Body of pancreas (tissue), 4 donors: ENCODE data around the gene WASHC2C. TPM values are rescaled to one million over a fixed set of nuclear protein-coding genes. Genes with fewer than 3 reads are reported as not detected.
"Not testable (repeated sequence)": the region's sequence is repeated elsewhere in the genome, so short reads cannot be mapped to it uniquely, and the experiment has no call there.

Experiments used
- ATAC-seq: fragments of 150-250 bp; one replicate; pipeline ENCODE4 v1.9.1; 2016
- DNase-seq, 4 donors: peaks; one replicate each; pipeline ENCODE4 v3.0.0-alpha.2; 2019
- H3K27ac ChIP-seq, 4 donors: fragments of 200-600 bp; sonication (generic); 1 replicate in 3 of 4; 2 replicates in 1 of 4; pipeline versions ENCODE4 v1.5.1 to v1.6.1; 2016 to 2019; ENCODE audit warnings: mild to moderate bottlenecking in 1 of 4, mixed read lengths in 1 of 4, moderate library complexity in 1 of 4
- H3K27me3 ChIP-seq, 2 donors: fragments of 200-600 bp; sonication (generic); one replicate each; pipeline ENCODE4 v1.6.0; 2016; ENCODE audit warnings: mild to moderate bottlenecking in 1 of 2
- H3K36me3 ChIP-seq, 2 donors: fragments of 200-600 bp; sonication (generic); replicated peaks in 1 of 2; 2 replicates each; pipeline ENCODE4 v1.5.1; 2016; ENCODE audit warnings: low read depth in 2 of 2; ENCODE audit not compliant: insufficient read depth in 1 of 2
- H3K4me1 ChIP-seq: fragments of 200-600 bp; sonication (generic); one replicate; pipeline ENCODE4 v1.6.0; 2016
- H3K4me3 ChIP-seq, 2 donors: fragments of 200-600 bp; sonication (generic); 1 replicate in 1 of 2; 2 replicates in 1 of 2; pipeline ENCODE4 v1.5.1; 2016 to 2019
- H3K9me3 ChIP-seq, 3 donors: fragments of 200-600 bp; sonication (generic); 1 replicate in 2 of 3; 2 replicates in 1 of 3; pipeline ENCODE4 v1.5.1; 2016
- WGBS, 2 donors: methylation state at CpG; one replicate each; pipeline ENCODE4 v1.1.5; 2017; 5-methylcytosine and 5-hydroxymethylcytosine counted together
- intact Hi-C: fragments of 100-400 bp; cut with DNase I; formaldehyde crosslinking; loops from one replicate; pipeline ENCODE4 v1.15.1; 2023
- total RNA-seq, 2 donors: library from RNA; depleted of rRNA; stranded (reverse); fragments of >200 nt; gene quantifications; one replicate each; pipeline ENCODE4 v1.1.0, GENCODE V29; 2016

The WASHC2C gene
- total RNA-seq, 2 donors from 2014 or later, result 20.1 to 21.3 TPM

DNA sequence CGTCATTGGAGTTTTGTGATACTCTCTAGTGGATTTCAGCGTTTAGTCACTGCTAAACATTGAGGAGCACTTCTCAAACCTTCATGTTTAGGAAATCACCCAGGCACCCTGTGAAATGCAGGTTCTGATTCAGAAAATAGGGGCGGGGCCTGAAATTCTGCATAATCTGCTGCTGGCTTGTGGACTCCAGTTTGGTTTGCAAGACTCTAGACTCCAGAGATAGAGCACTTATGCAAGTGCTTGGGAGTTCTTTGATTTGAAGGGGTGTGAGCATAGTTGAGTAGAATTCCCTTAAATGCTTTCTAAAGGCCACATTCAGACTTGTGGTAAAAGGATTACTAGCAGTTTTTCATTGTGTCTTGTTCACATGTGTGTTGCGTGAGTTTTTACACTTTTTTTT is 41.3 kb downstream of the WASHC2C start:
- H3K27me3 ChIP-seq, H3K4me1 ChIP-seq, intact Hi-C loops, H3K36me3 ChIP-seq, ATAC-seq, DNase-seq, H3K9me3 ChIP-seq, H3K4me3 ChIP-seq, H3K27ac ChIP-seq: not testable (repeated sequence)
- WGBS, 2 donors, result 94 to 95% methylated on average over 4 of the region's 4 CpGs

DNA sequence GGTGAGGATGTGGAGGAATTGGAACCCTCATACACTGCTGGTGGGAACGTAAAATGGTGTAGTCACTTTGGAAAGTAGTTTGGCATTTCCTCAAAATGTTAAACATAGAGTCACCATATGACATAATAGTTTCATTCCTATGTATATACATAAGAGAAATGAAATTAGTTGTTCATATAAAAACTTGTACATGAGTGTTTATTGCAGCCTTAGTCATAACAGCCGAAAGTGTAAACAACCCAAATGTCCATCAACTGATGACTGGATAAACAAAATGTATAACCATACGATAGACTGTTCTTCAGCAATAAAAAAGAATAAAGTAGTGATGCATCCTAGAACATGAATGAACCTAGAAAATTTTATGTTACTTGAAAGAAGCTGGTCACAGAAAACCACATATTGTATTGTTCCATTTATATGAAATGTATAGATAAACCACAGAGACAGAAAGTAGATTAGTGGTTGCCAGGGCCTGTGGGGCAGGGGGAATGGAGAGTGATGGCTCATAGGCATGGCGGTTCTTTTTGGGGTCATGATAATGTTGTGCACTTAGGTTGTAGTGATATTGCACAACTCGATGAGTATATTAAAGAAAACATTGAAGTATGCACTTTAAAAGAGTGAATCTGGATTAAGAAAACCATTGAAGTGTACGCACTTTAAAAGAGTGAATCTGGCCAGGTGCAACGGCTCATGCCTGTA is 44.8 kb downstream of the WASHC2C start:
- H3K27ac ChIP-seq, H3K4me3 ChIP-seq, H3K9me3 ChIP-seq, H3K36me3 ChIP-seq, ATAC-seq, DNase-seq, H3K27me3 ChIP-seq, H3K4me1 ChIP-seq, intact Hi-C loops: not testable (repeated sequence)
- 88 to 97% methylated on average over 6 of the region's 7 CpGs for WGBS, 2 donors

DNA sequence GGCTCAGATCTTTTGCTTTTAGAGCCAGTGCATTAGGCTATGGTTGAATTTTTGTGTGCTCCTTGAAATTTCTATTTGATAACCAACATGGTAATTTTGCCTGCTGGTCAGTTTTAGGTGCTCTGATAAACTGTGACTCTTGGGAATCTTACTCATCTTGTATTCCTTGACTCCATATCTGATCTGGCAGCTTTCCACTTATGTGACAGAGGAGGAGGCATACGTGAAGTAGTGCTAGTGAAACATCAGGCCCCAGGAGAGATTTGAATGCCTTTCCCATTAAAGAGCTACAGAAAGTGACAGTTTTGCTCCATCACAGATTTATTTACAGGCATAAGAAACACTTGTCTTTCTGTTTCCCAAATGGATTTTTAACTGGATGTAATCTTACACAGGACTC is 59.2 kb downstream of the WASHC2C start:
- ATAC-seq, H3K4me3 ChIP-seq, DNase-seq, H3K4me1 ChIP-seq, intact Hi-C loops, H3K27ac ChIP-seq, H3K27me3 ChIP-seq, H3K9me3 ChIP-seq: not testable (repeated sequence)
- 56 to 67% methylated on average over 1 of the region's 1 CpG for WGBS, 2 donors
- peaks cover 0 to 14% of the 10 kb centered on the region in 2 donors for H3K36me3 ChIP-seq

DNA sequence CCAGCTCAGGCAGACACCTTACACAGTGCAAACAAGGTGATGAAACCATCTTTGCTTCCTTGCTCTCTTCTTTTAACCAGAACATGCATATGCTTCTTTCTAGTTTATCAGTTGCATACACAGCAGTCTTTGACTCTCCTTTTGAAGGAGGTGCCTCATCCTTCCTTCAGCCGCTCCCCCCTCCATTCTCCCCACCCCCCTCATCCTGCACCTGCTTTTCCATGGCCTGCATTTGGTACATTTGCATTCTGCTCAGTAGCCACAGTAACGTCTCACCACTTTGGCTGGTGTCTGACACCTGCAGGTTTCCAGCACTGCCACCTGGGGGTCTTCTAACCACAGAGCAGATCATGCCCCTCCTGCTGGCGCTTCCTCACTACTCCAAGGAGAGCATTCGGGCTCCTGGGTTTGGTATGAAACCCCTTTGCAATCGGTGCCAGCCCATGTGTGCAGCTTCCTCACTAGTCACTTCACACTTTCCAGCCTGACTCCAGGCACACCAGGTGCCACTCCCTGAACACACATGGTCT is 60.2 kb downstream of the WASHC2C start:
- H3K4me1 ChIP-seq, H3K4me3 ChIP-seq, DNase-seq, H3K27me3 ChIP-seq, intact Hi-C loops, H3K9me3 ChIP-seq, H3K27ac ChIP-seq, ATAC-seq: not testable (repeated sequence)
- H3K36me3 ChIP-seq, result peaks cover 0 to 17% of the 10 kb centered on the region in 2 donors
- 100% methylated on average over 1 of the region's 5 CpGs; no CpG with 5 or more reads in 1 of the 2 donors for WGBS, 2 donors

DNA sequence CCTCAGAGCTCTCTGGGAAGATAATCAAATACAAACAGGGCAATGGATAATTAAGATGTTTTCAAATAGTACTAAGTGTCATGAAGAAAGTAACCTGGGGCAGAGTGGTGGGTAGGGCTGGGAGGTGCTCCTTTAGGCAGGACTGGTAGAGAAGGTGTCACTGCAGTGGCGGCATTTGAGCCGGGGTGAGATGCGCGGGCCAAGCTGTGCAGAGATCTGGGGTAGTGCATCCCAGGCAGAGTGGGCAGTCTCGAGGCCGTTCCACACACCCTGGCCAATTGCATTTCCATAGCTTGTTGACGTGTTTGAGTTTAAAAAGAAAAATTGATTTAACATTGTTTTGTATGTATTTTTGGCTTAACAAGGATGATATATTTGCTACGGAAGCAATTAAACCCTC is 62.9 kb downstream of the WASHC2C start:
- peaks cover 0 to 15% of the 10 kb centered on the region in 2 donors for H3K36me3 ChIP-seq
- 94 to 95% methylated on average over 8 of the region's 8 CpGs for WGBS, 2 donors
- ATAC-seq, result not testable (repeated sequence)

DNA sequence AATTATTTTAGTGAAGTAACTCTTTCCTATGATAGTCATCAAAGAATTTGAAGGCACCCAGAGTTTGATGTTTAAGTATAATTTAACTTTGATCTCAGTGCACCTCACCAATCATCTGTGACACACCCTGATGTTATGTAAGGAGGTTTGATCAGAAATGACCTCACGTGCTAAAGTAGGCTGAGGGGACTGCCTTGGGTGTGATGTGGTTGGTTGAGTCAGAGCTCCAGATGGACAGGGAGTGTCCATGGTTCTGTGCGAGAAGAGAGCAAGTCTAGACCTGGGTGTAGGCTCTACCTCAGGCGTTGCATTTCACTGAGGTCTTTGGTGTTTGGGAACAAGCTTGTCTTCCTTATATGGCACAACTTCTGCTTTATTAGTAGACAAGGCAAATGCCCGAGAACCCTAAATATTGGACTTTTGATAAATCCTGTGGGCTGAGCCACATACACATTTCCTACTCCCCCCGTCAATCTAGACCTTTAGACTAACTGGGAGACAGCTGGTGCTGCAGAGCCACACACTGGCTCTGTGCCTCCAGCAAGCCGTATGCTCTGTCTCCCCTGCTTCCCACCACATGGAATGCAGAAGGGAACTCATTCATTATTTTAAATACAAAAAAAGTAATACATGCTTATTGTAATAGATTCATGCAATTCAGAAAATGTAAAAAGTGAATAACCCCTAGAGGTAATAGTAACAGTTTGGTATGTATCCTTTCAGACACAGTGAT is 63.8 kb downstream of the WASHC2C start:
- intact Hi-C loops, H3K27ac ChIP-seq, H3K27me3 ChIP-seq, H3K9me3 ChIP-seq, ATAC-seq, H3K4me3 ChIP-seq, DNase-seq, H3K4me1 ChIP-seq: not testable (repeated sequence)
- peaks cover 0 to 12% of the 10 kb centered on the region in 2 donors for H3K36me3 ChIP-seq
- 77 to 91% methylated on average over 4 to 5 of the region's 6 CpGs for WGBS, 2 donors

More for the DNA sequence above, 62.9 kb downstream of the WASHC2C start:
- intact Hi-C loops, DNase-seq, H3K27me3 ChIP-seq, H3K27ac ChIP-seq, H3K4me3 ChIP-seq, H3K4me1 ChIP-seq, H3K9me3 ChIP-seq: not testable (repeated sequence)

DNA sequence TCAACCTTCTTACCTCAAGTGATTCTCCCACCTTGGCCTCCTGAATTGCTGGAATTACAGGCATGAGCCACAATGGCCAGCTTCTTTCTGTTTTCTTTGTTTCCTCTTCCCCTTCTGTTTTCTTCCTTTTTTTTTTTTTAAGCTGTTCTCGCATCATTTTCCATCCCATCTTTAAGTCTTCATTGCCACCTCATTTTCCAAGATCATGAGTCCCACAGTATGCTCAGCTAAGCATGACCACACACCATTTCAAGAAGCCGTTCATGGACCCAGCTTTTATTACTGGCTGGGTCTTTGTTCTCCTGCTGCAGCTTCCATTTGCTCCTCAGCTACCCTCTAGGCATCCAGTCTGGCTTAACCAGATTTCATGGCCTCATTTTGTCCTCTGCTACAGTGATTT is 67.7 kb downstream of the WASHC2C start:
- H3K9me3 ChIP-seq, intact Hi-C loops, H3K4me3 ChIP-seq, H3K27ac ChIP-seq, ATAC-seq, H3K4me1 ChIP-seq, H3K36me3 ChIP-seq, DNase-seq, H3K27me3 ChIP-seq: not testable (repeated sequence)
- 50 to 97% methylated on average over 2 of the region's 2 CpGs for WGBS, 2 donors

DNA sequence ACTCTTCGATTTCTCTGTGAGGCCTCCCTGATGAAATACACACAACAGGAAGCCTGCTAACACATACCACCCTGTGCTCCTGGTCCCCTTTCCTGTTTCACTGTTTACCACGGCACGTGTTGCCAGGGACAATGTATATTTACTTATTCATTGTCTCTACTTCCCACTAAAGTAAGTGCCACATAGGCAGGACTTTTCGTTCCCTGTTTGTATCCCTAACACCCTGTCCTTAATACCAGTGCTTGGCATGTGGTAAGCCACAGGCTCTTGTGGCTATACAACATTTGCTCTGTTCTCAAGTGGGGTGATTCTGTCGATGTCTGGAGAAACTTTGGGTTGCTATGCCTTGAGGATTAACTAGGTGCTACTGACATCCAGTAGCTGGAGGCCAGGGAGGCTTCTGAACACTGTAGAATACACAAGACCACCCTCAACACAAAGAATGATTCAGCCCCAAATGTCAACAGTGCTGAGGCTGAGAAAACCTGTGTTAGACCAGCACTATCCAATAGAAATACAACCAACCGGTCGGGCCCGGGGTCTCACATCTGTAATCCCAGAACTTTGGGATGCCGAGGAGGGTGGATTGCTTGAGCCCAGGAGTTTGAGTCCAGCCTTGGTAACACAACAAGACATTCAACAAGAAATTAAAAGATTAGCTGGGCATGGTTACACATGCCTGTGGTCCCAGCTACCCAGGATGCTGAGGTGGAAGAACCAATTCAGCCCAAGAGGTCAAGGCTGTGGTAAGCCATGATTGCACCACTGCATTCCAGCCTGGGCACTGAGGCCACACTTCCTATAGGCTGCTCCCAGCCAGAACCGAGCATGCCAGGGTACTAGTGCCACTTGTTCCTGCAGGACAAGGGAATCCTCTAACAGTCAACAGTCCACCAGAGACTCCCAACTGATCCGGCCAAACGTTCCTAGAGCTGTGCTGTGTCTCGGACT is 76.3 kb downstream of the WASHC2C start:
- DNase-seq, intact Hi-C loops, H3K4me3 ChIP-seq, H3K4me1 ChIP-seq, H3K27ac ChIP-seq, H3K36me3 ChIP-seq, H3K27me3 ChIP-seq, H3K9me3 ChIP-seq, ATAC-seq: not testable (repeated sequence)
- 44 to 54% methylated on average over 11 to 13 of the region's 13 CpGs for WGBS, 2 donors

DNA sequence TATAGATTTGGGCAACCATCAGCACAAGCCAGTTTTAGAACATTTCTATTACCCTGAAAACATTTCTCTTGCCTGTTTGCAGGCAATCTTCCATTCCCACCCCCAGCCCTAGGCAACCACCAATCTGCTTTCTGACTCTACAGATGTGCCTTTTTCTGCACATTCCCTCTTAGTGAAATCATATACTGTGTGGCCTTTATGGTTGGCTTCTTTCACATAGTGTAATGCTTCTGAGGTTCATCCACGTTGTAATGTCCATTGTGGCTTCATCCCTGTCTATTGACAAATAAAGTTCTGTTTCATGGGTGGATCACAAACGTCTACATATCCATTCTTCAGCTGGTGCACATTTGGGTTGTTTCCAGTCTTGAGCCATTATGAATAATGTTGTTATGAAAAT is 77.9 kb downstream of the WASHC2C start:
- H3K27me3 ChIP-seq, intact Hi-C loops, H3K27ac ChIP-seq, H3K9me3 ChIP-seq, H3K4me1 ChIP-seq, ATAC-seq, DNase-seq, H3K4me3 ChIP-seq, H3K36me3 ChIP-seq: not testable (repeated sequence)
- 25 to 41% methylated on average over 2 of the region's 2 CpGs for WGBS, 2 donors
